Thyroid gland (tissue), 4 donors: Measurements from ENCODE around the gene SCAF4. TPM values are rescaled to one million over a fixed set of nuclear protein-coding genes. Genes with fewer than 3 reads are reported as not detected.

Source experiments
- DNase-seq, 2 donors: peaks; one replicate each; pipeline ENCODE4 v3.0.0-alpha.2; 2019
- H3K27ac ChIP-seq, 3 donors: fragments of 200-600 bp; sonication (generic); 1 replicate in 2 of 3; 2 replicates in 1 of 3; pipeline ENCODE4 v1.5.1; 2016 to 2019; ENCODE audit warnings: mild to moderate bottlenecking in 1 of 3, moderate library complexity in 1 of 3
- H3K27me3 ChIP-seq: fragments of 200-600 bp; sonication (generic); one replicate; pipeline ENCODE4 v1.5.1; 2019
- H3K36me3 ChIP-seq, 2 donors: fragments of 200-600 bp; sonication (generic); one replicate each; pipeline ENCODE4 v1.5.1; 2016 to 2019
- H3K4me1 ChIP-seq, 2 donors: fragments of 200-600 bp; sonication (generic); one replicate each; pipeline ENCODE4 v1.5.1; 2017 to 2019
- H3K4me3 ChIP-seq, 3 donors: fragments of 200-600 bp; sonication (generic); replicated peaks in 1 of 3; 1 replicate in 2 of 3; 2 replicates in 1 of 3; pipeline ENCODE4 v1.5.1; 2016; ENCODE audit warnings: mild to moderate bottlenecking in 1 of 3
- H3K9me3 ChIP-seq: fragments of 200-600 bp; sonication (generic); one replicate; pipeline ENCODE4 v1.5.1; 2017
- CTCF ChIP-seq, 6 experiments: fragments of 200-600 bp in 3 of 6; fragments of 450-650 bp in 3 of 6; sonication (generic) in 3 of 6; IDR thresholded peaks; one replicate each; pipeline ENCODE4 v1.5.1; 2016 to 2019; ENCODE audit warnings: antibody characterized with exemption in 6 of 6, mild to moderate bottlenecking in 2 of 6, inconsistent platforms in 1 of 6, moderate library complexity in 1 of 6
- POLR2A ChIP-seq, 2 donors: fragments of 450-650 bp; IDR thresholded peaks; one replicate each; pipeline ENCODE4 v1.6.1; 2017; ENCODE audit warnings: antibody characterized with exemption in 2 of 2, mild to moderate bottlenecking in 2 of 2, moderate library complexity in 1 of 2
- WGBS, 2 donors: methylation state at CpG; one replicate each; pipeline ENCODE4 v1.1.5; 2017; 5-methylcytosine and 5-hydroxymethylcytosine counted together
- intact Hi-C: fragments of 100-400 bp; cut with DNase I; formaldehyde crosslinking; loops from one replicate; pipeline ENCODE4 v1.15.1; 2023
- total RNA-seq, 4 donors: library from RNA; depleted of rRNA; stranded (reverse); fragments of >200 nt; gene quantifications; one replicate each; pipeline ENCODE4 v1.2.3, GENCODE V29; 2016

The SCAF4 gene
- total RNA-seq, 4 donors from 2014 or later: 13.0 to 27.4 (median 18.7) TPM

- intact Hi-C loops: no loop called here
- 93 to 96% methylated on average over 6 of the region's 6 CpGs for WGBS, 2 donors
- DNase-seq: no peak
- Histone ChIP-seq H3K36me3 (peaks cover 41 to 55% of the 10 kb centered on the region in 2 donors), H3K4me1 (no peaks in the 10 kb centered on the region), H3K9me3 (no peaks in the 10 kb centered on the region), H3K27ac (no peak overlapping the region), H3K27me3 (no peaks in the 10 kb centered on the region), H3K4me3 (no peak overlapping the region)
- TF ChIP-seq POLR2A (IDR thresholded peaks at IDR 0.05) (no peak), CTCF (IDR thresholded peaks at IDR 0.05) (no peak)
Measured at GRCh38 chr21:31696424-31696823, 35.5 kb downstream of the SCAF4 start.

- H3K4me1 ChIP-seq: no peaks in the 10 kb centered on the region
- intact Hi-C loops: no loop called here
- DNase-seq: no peak
- no peak overlapping the region for H3K27ac ChIP-seq
- no peaks in the 10 kb centered on the region for H3K27me3 ChIP-seq
- peaks cover 37 to 64% of the 10 kb centered on the region in 2 donors for H3K36me3 ChIP-seq
- H3K9me3 ChIP-seq: no peaks in the 10 kb centered on the region
- 97% methylated on average over 16 of the region's 16 CpGs for WGBS, 2 donors
- no peak overlapping the region for H3K4me3 ChIP-seq
- TF ChIP-seq CTCF (IDR thresholded peaks at IDR 0.05) (no peak), POLR2A (IDR thresholded peaks at IDR 0.05) (no peak)
Measured at GRCh38 chr21:31693222-31693621, 38.7 kb downstream of the SCAF4 start.

- Histone ChIP-seq H3K4me1 (no peaks in the 10 kb centered on the region), H3K4me3 (no peak overlapping the region), H3K36me3 (peaks cover 57 to 81% of the 10 kb centered on the region in 2 donors), H3K9me3 (no peaks in the 10 kb centered on the region), H3K27ac (no peak overlapping the region), H3K27me3 (no peaks in the 10 kb centered on the region)
- intact Hi-C loops: no loop called here
- TF ChIP-seq POLR2A (IDR thresholded peaks at IDR 0.05) (no peak), CTCF (IDR thresholded peaks at IDR 0.05) (no peak)
- no peak for DNase-seq
- 97 to 98% methylated on average over 5 of the region's 5 CpGs for WGBS, 2 donors
Measured at GRCh38 chr21:31688603-31689368, 43.1 kb downstream of the SCAF4 start.

- WGBS, 2 donors: 93% methylated on average over 2 of the region's 2 CpGs
- H3K4me3 ChIP-seq: no peak overlapping the region
- DNase-seq: no peak
- H3K4me1 ChIP-seq: no peaks in the 10 kb centered on the region
- intact Hi-C loops: no loop called here
- no peaks in the 10 kb centered on the region for H3K9me3 ChIP-seq
- H3K27ac ChIP-seq: no peak overlapping the region
- TF ChIP-seq POLR2A (IDR thresholded peaks at IDR 0.05) (no peak), CTCF (IDR thresholded peaks at IDR 0.05) (no peak)
- peaks cover 57 to 71% of the 10 kb centered on the region in 2 donors for H3K36me3 ChIP-seq
- H3K27me3 ChIP-seq: no peaks in the 10 kb centered on the region
Measured at GRCh38 chr21:31687108-31687507, 44.8 kb downstream of the SCAF4 start.

- Histone ChIP-seq H3K9me3 (no peaks in the 10 kb centered on the region), H3K4me1 (no peaks in the 10 kb centered on the region), H3K36me3 (peaks cover 53 to 66% of the 10 kb centered on the region in 2 donors), H3K27ac (no peak overlapping the region), H3K4me3 (no peak overlapping the region), H3K27me3 (no peaks in the 10 kb centered on the region)
- DNase-seq: no peak
- intact Hi-C loops: no loop called here
- TF ChIP-seq POLR2A (IDR thresholded peaks at IDR 0.05): no peak
- TF ChIP-seq CTCF (IDR thresholded peaks at IDR 0.05): no peak
- 91 to 92% methylated on average over 7 of the region's 7 CpGs for WGBS, 2 donors
Measured at GRCh38 chr21:31686272-31686915, 45.5 kb downstream of the SCAF4 start.
